GM19324 (cell line): ENCODE data around the gene FHOD3.
"Not testable (repeated sequence)": the region's sequence is repeated elsewhere in the genome, so short reads cannot be mapped to it uniquely, and the experiment has no call there.

ENCODE experiments used
- ATAC-seq: cut with Tn5 transposase; IDR thresholded peaks from one replicate; pipeline ENCODE4 v1.9.1; 2021; ENCODE audit warnings: mild to moderate bottlenecking, moderate library complexity; ENCODE audit not compliant: unreplicated experiment, low FRiP score

Gene FHOD3

DNA sequence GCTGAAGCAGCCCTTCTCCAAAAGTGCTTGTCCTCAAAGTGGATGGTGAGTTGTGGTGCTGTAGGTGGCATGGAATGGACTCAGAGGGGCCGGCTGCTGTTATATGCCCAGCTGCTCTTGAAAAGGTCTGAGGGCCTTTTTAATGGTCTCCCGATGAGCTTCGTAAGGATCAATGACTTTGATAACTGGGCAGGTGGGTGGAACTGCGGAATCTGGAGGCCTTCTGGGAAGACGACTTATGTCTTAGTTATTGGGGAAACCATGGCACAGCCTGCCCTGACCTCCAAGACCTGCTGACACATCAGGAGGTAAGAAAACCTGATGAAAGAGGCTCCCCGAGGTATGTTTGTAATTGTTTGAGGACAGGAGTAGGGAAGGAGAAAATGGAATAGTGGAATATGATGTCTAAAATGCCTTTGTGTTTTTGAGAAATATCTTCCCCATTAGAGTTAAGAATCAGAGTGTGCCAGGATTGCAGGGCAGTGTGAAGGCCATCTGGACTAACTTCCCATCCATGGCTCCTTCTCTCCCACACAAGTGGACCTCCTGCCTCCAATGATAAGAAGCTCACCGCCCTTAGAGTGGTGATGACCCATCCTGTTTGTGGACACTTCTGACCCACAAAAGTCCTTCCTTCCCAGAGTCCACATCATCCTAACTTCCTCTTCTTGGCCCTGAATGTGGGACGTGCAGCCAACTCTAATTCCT is 236.1 kb downstream of the FHOD3 start:
- ATAC-seq, result peak; percentile 9

DNA sequence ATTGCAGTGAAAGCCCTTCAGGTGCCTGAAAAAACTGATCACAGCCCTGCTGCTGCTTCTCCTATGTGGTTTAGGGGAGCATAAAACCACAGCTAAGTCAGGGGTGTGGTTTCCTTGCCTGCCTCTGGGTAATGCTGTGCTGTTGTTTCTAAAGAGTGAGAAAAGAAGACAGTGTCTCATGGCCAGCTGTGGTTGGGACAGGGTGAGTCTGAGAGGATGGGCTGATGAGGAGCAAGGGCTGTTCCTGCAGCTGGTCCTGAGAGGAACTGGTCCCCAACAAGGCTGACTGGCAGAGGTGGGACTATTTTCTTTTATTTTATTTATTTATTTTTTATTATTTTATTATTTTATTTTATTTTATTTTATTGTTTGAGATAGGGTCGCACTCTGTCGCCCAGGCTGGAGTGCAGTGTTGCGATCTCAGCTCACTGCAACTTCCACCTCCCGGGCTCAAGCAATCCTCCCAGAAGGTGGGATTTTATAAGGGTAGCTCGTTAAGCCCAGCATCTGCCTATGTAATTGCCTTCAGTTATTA is 236.7 kb downstream of the FHOD3 start:
- peak; percentile 82 for ATAC-seq

DNA sequence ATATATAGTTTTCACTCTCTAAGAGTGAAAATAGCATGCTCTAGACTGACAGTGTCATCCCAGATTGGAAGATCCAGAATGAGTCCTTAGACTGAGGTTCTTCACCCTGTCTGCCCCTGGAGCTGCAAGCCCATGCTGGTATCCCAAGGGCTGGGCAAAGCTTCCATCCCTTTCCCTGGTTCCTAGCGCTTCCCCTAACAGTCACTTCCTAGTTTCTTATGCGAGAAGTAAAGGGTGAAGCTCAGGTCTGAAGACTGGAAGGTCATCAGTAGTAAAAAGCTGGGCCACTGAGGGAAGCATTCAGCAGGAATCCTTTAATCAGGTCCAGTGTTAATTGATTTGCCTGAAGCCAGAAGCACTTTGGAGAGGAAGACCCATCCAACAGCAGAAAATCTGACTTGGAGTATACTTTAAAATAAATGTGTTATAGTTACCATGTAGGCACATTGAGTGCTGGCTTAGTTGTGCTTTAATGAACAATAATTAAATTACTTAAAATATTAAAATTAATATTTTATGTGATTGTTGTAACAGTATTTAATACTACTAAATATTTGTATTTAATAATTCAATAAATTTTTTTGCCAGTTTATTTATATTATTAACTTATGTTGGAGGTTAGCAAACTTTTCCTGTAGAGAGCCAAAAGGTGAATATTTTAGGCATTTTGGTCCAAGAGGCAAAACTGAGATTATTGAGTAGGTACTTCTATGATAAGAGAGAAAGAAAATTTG is 237.9 kb downstream of the FHOD3 start:
- ATAC-seq, result no peak

DNA sequence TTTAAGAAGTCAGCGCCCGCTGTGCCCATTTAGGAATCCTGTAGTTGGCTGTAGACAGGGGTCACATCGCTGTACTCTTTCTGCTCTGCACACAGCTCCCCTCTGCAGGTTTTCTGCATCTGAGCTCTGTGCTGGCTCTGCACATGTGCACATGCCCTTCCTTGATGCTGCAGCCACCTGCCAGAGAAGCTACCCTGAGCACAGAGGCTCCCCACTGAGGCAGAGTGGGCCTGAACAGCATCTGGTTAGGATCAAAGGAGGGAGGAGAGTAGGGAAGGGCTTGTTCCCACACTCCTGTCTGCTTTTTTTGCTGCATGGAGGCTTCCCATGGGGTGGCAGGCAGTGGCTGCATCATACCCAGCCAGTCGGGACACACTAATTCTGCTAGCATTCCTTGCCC is 238.9 kb downstream of the FHOD3 start:
- no peak for ATAC-seq

DNA sequence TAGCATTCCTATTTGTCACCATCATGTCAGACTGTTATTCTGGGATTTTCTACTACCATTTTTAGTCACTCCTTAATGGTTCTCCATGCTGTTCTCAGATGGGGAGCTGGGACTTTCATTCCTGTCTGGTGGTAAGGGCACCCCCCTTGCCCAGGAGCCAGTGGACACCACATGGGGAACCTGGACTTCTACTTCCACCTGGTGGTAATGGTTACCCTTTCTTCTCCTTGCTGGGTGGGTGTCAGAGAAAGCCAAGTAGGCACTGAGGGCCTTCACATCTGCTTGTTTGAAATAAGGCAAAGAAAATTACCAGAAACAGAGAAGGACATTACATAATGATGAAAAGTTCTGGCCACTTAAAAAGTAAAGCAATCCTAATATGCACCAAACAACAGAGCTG is 239.8 kb downstream of the FHOD3 start:
- ATAC-seq, result no peak

DNA sequence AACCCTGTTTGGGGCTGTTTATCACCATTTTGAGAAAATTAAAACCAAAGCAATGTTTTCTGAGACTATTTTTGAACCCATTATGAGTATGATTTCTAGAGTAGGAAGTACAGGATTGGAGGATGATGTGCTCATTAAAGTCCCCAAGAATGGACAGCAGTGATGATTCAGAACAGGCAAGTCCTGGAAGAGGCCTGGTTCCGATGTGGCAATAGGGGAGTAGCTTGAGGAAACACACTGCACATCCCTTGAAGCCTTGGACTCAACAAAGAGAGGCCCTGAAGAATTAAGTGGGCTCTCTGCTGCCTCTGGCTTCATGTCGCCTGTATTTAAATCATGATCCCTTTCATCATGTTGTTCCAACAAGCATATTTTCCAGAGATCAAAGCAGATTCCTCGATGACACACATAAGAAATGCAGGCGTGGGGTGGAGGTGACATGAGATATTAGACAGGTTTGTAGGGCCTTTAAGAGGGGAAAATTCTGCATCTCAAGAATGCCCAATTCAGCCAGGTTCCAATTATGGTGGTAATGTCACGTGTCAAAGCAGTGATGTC is 242.2 kb downstream of the FHOD3 start:
- no peak for ATAC-seq

DNA sequence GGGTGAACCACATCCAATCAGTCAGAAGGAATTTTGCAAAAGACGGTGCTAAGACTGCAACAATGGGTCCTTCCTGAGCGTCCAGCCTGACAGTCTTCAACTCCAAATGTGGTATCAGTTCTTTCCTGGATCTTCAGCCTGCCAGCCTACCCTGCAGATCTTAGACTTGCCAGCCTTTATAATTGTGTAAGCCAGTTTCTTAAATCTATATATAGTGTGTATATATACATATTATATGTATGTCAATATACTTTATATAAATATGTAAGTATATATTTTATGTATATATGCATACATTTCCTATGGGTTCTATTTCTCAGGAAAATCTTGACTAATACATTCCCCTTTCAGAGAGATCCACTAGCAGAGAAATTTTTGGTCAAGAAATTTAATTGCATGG is 245.5 kb downstream of the FHOD3 start:
- ATAC-seq, result no peak

DNA sequence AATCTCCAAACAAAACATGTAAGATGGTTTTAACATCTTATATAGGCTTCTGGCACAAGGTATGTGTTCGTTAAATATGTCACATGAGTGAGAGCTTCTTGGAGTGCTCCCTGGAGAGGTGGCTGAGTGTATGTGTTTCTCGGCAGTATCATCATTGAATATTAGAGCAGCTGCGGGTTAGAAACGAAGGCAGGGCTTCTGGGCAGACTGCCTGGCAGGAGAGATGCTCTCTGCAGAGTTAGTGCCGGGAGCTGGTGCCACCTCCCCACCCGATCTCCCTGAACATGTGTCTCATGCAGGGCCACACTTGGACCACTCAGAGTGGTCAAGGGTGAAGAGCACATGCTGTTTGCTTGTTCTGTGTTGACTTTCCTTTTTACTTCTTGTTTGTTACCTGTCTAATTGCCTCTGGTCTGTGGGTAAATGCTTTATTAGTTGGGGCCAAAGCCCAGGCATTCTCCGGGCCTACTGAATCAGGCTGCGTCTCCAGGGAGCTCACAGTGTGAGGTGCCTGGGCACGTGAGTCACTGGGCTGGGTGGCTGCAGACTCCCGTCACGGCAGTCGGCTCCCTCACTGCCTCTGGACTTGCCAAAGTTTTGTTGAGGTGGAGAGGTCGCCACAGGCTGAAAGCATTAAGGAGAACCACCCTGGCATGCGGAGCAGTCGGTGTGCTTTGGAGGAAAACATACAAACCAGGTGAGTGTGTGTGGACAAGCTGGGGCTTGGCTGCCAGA is 246.6 kb downstream of the FHOD3 start:
- no peak for ATAC-seq

DNA sequence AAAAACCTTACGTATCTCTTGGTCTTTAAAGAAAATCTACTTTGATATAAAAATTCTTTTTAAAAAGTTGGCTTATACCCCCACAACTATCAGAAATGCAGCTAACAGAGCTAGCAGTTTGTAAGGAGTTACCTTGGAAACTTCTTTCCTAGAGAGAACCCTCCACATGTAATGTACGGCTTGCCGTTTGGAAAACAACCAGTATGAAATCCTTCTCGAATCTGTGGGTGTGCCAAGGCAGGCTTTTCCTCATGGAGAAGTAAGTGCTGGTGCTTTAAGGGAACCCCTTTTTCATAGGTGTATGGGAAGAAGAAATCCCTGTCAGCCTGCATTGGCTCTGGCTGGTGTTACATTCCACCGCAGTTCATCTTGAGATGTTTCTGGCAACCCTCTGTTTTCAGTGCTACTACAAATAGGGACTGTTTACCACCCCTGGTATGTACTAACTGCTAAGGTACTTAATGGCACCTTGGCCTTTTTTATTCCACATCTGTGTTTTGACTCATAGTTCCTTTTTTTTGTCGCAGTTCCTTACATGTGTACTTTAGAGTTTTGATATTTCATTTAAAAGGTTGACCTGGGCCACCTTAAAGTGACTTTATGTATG is 248.4 kb downstream of the FHOD3 start:
- ATAC-seq, result no peak

DNA sequence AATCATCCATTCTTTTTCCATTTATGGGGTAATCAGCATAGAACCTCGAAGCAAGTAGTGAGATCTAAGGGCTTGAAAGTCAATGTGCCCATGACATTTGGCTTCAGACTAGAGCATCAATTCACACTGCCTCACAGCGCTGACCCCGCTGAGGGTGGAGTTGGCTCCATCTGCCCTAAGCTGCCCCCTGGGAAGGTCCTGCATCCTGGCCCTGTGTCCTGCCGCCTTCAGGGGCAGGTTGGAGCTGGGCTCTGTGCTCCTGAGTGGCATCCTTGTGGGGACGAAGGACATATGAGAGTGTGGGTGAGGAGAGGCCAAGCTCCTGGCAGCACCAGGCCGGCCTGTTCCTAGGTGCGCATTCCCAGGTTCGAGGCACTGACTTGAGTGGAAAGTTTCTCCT is 249.4 kb downstream of the FHOD3 start:
- no peak for ATAC-seq

DNA sequence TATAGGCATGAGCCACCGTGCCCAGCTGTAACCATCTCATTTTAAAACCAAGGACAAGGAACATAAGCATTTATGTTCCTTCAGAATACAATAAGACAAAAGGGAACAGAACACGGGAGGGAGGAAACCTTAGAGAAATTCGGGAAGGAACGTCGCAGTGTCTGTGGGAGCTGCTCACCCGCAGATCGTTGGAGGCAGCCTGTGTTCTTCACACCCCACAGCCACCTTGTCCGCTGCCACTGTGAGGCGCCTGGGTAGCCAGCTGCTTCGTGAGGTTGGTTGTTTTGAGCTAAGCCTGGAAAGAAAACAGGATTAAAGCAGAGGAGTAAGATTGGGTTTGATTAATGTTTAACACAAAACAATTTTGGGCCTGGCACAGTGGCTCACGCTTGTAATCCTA is 250.0 kb downstream of the FHOD3 start:
- ATAC-seq, result no peak

DNA sequence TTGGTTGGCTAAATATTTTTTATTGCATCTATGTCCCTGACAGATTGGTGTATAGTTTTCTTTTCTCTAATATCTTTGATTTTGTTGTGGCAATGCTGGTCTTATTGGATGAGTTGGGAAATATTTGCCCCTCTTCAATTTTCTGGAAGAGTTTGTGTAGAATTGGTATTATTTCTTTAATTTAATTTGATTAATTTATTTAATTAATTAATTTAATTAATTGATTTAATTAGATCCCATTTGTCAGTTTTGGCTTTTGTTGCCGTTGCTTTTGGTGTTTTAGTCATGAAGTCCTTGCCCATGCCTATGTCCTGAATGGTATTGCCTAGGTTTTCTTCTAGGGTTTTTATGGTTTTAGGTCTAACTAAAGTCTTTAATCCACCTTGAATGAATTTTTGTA is 253.8 kb downstream of the FHOD3 start:
- ATAC-seq, result not testable (repeated sequence)

DNA sequence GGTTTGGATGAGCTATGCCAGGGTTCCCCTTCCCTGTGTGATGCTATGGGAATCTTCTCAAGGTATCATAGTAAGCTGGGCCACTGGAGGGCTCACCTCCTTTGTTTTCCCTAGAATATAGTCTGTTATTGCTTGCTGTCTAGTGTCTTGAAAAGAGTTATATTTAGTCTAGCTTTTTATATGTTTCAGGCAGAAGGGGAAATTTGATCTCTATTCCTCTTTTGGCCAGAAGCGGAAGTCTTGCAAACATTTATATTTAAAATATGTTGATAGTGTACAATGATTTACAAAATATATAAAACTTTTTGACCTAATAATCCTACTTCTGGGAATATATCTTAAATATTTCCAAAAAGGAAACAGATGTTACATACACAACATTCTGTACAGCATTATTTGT is 260.7 kb downstream of the FHOD3 start:
- no peak for ATAC-seq

DNA sequence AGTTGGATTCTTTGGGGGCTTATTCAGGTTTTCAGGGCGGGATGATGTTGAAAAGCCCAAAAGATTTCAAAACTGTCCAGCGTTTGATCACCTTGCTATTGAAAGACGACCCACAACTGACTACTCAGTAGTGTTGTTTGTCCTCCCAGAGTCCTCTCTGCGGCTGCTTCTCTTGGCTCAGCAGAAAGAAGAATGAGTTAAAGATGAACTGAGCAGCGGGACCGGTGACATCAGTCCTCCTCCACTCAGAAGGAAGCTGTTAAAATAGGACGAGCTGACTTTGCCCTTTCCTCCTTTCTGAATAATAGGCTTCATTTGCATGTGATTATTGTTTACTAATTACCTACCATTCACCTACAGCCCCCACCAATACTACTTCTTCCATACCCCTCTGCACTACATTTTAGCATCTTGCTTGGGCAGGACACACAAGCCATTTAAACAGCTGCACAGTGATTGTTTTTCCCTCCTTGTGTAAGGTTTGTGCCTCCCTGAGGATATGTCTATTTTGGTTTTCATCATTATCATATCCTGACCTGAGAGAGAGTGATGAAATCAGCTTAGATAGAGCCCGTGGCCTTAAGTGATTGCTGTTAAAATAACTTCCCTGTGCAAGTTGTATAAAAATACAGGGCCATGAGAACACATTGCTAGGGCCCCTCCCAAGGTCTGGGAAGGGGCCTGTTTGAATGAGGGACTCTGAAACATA is 261.8 kb downstream of the FHOD3 start:
- ATAC-seq, result no peak

DNA sequence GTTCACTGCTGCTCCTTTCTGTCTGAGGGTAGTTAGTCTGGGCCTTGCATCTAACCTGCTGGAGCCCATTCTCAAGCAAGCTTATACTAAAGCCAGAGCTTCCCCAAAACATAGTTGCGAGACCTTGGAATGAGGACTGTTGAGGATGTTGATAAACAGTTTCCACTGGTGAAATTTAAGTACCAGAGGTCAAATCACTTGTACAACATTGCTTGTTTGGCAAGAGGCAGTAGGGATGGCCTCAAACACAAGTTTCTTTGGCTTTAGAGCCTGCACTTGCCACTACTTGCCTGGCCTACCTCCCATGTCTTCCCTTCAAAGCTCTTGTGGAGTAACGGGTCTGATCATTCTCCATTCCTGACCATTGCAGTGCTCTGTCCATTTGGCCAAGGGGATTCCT is 262.7 kb downstream of the FHOD3 start:
- ATAC-seq, result no peak

DNA sequence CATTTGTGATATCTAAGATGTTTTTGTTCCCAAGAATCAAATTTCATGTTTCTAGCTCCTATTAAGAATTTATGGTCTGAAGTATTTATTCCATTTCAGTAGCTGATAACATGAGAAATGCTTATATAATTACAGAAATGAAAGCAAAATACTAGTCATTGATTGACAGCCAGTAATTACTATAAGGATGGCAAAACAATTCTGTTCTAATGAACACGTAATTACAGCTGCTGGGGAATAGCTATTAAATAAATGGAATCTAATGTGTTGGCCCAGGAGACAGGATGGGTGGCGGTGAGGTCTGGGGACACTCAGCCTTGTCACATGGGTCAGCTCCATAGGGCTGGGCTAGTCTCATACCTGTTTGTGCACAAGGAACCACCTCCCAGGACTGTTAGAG is 263.5 kb downstream of the FHOD3 start:
- no peak for ATAC-seq

DNA sequence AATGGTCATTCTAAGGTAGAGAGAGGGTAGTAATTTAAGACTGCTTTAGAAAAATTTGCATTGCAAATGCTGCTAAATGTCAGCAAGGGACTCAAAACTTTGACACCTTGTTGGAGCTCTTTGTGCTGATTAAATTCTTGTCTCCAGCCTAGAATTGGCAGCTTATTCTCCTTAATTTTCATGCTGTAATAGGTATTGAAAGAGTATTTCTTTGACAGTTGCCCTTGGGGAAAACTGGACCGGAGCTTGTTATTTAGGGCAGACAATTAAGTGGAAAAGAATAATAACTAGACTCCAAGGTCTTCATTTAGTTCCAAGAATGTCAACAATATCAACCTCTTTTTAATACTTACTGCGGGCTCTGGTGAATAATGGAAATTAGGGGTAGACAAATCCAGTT is 267.3 kb downstream of the FHOD3 start:
- ATAC-seq, result no peak

DNA sequence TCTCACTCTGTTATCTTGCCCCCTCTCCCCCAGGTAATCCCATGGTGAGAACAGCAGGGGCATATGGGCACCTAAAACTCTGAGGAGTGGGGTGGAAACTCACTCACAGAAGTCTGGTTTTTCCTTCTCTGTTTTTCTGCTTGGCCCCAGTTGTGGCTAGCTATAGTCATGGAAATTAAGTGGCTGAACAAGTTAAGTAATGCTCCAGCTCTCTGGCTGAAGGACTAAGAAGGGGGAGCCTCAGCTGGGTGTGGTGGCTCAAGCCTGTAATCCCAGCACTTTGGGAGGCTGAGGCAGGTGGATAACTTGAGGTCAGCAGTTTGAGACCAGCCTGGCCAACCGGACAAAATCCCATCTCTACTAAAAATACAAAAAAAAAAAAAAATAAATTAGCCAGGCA is 270.3 kb downstream of the FHOD3 start:
- no peak for ATAC-seq

DNA sequence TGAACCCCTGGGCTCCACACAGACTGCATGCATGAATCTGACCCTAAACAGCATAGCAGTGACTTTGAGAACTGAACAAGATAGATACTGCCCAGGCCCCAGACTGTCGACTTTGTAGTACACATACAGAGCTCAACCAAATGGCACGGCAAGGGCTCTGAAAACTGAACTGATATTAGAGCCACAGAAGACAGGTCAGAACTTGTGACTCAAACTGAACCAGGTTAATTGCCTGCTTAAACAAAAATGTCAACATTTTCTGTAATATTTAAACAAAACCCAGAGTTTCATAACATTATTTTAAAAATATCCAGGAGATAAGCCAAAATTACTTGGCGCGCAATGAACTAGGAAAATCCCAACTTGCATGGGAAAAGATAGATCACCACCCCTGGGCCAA is 271.0 kb downstream of the FHOD3 start:
- no peak for ATAC-seq
